Ishikawa (cell line): ENCODE data around the gene CEP350.

Experiments
- CEBPB ChIP-seq: IDR thresholded peaks from 2 replicates; pipeline ENCODE4 v1.6.1; 2012
- CREB1 ChIP-seq: IDR thresholded peaks from 2 replicates; pipeline ENCODE4 v1.6.1; 2012; ENCODE audit warnings: low read depth
- EGR1 ChIP-seq: IDR thresholded peaks from 2 replicates; pipeline ENCODE4 v1.6.1; 2012
- EP300 ChIP-seq: IDR thresholded peaks from 2 replicates; pipeline ENCODE4 v1.6.1; 2012; ENCODE audit warnings: borderline replicate concordance
- FOXM1 ChIP-seq: IDR thresholded peaks from 2 replicates; pipeline ENCODE4 v1.6.1; 2012; ENCODE audit warnings: low read depth, borderline replicate concordance
- MAX ChIP-seq: IDR thresholded peaks from 2 replicates; pipeline ENCODE4 v1.6.1; 2012
- NFIC ChIP-seq: IDR thresholded peaks from 2 replicates; pipeline ENCODE4 v1.6.1; 2012
- RAD21 ChIP-seq: IDR thresholded peaks from 2 replicates; pipeline ENCODE4 v1.6.1; 2012; ENCODE audit warnings: low read depth
- REST ChIP-seq: IDR thresholded peaks from 2 replicates; pipeline ENCODE4 v1.6.1; 2012; ENCODE audit warnings: low read depth, mild to moderate bottlenecking
- TAF1 ChIP-seq: IDR thresholded peaks from 2 replicates; pipeline ENCODE4 v1.6.1; 2012; ENCODE audit warnings: low read depth, mild to moderate bottlenecking
- TCF12 ChIP-seq: IDR thresholded peaks from 2 replicates; pipeline ENCODE4 v1.6.1; 2012; ENCODE audit warnings: low read depth
- TEAD4 ChIP-seq: IDR thresholded peaks from 2 replicates; pipeline ENCODE4 v1.6.1; 2012
- USF1 ChIP-seq: IDR thresholded peaks from 2 replicates; pipeline ENCODE4 v1.6.1; 2012
- YY1 ChIP-seq: IDR thresholded peaks from 2 replicates; pipeline ENCODE4 v1.6.1; 2012; ENCODE audit warnings: low read depth
- ZBTB7A ChIP-seq: IDR thresholded peaks from 2 replicates; pipeline ENCODE4 v1.6.1; 2012; ENCODE audit warnings: low read depth

CEP350 gene

GRCh38 chr1:180081474-180081873 is 126.9 kb downstream of the CEP350 start:
- TF ChIP-seq ZBTB7A (no peak), CEBPB (no peak), TCF12 (no peak), RAD21 (no peak), TEAD4 (no peak), MAX (no peak)

GRCh38 chr1:180083164-180083563 is 128.6 kb downstream of the CEP350 start:
- TF ChIP-seq ZBTB7A (no peak), FOXM1 (no peak), TCF12 (no peak), NFIC (no peak), MAX (no peak), RAD21 (no peak), YY1 (no peak), EGR1 (no peak), USF1 (no peak), TAF1 (no peak), REST (no peak), TEAD4 (no peak)

- no peak for TF ChIP-seq MAX
- TF ChIP-seq EP300 = no peak
- no peak for TF ChIP-seq CEBPB
- no peak for TF ChIP-seq CREB1
- TF ChIP-seq TEAD4 = no peak
- no peak for TF ChIP-seq EGR1
- TF ChIP-seq TCF12 = no peak
- no peak for TF ChIP-seq RAD21
- TF ChIP-seq ZBTB7A = no peak
- no peak for TF ChIP-seq REST
These were observed 130.3 kb downstream of the CEP350 start for GRCh38 chr1:180084867-180085266.

- TF ChIP-seq CEBPB (no peak), ZBTB7A (no peak), FOXM1 (no peak), RAD21 (no peak)
These were observed 130.7 kb downstream of the CEP350 start for GRCh38 chr1:180085331-180085730.

- TF ChIP-seq EGR1 = no peak
- no peak for TF ChIP-seq CREB1
- TF ChIP-seq REST = no peak
- no peak for TF ChIP-seq RAD21
- no peak for TF ChIP-seq CEBPB
- TF ChIP-seq TEAD4 = no peak
- TF ChIP-seq NFIC = no peak
- no peak for TF ChIP-seq ZBTB7A
- TF ChIP-seq TCF12 = no peak
- TF ChIP-seq FOXM1 = no peak
- no peak for TF ChIP-seq USF1
- no peak for TF ChIP-seq YY1
- TF ChIP-seq TAF1 = no peak
- TF ChIP-seq MAX = no peak
- no peak for TF ChIP-seq EP300
These were observed 138.5 kb downstream of the CEP350 start for GRCh38 chr1:180092931-180093650.
